ENCODE results near the gene BCO2.
"Not testable (repeated sequence)": the region's sequence is repeated elsewhere in the genome, so short reads cannot be mapped to it uniquely, and the experiment has no call there.

Gene BCO2

DNA sequence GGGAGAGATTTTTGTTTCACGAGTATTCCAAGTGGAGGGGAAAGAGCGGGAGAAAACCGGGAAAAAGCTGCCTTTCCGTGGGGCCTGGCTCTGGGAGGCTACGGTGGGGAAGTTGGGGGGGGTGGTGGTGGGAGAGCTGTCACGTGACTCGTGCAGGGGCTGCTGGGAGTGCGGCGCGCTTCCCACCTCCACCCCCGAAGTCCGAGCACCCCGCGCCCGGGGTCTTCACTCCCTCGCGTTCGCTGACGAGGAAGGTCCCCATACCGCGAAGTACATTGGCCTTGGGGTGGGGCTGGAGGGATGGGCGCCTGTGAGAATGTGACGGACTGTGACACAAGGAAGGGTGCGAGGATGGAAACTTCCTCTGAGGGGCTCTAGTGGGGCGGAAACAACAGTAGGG, 8.2 kb upstream of the BCO2 start, which contains the start of gene TEX12:
TSS of gene TEX12 (plus strand) at position 228 of the 400 bp plus-strand sequence. CDS start 1,897 bp downstream, outside the sequence.
- no peak for DNase-seq

DNA sequence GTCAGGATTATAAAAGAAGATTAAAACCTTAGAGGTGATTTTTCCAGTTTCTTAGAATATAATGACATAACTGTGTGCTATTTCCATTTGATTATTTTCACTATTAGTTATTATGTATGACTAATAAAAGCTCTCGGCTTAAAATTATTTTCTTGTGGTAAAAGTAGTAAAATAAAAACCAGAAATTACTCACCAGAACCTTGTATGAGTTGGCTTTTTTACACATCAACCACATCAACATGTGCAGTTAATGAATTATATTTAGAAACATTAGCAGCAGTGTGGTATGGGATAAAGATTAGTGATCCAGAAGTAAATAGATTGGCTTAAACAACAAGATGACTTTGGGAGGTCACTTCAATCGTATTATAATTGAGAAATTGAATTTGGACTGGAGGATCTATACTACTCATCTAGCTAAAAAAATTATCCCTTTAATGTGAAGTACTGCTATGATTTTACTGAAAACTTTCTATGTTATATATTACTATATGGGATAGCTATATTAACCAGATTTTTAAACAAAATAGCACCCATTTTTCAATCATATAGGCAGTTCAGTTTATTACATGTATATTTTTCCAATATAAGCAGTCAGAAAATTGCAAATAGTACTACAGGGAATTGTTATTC, 2.8 kb upstream of the BCO2 start:
- no peak for DNase-seq

DNA sequence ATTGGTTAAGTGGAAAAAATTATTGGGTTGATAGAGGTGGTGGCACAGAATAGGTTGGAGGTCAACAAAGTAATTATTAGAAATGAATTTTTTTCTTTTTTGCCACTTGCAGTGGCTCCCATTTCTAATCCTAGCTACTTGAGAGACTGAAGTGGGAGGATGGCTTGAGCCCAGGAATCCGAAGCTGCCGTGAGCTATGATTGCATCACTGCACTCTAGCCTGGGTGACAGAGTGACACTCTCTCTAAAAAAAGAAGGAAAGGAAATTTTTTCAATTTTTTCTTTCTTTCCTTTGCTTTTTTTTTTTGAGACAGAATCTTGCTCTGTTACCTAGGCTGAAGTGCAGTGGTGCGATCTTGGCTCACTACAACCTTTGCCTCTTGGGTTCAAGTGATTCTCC, 2.2 kb upstream of the BCO2 start:
- DNase-seq, result no peak

- DNase-seq, result no peak
Observed at GRCh38 chr11:112175599-112175952, 264 bp downstream of the BCO2 start.

GRCh38 chr11:112176077-112176476, 765 bp downstream of the BCO2 start:
- DNase-seq, result no peak

DNA sequence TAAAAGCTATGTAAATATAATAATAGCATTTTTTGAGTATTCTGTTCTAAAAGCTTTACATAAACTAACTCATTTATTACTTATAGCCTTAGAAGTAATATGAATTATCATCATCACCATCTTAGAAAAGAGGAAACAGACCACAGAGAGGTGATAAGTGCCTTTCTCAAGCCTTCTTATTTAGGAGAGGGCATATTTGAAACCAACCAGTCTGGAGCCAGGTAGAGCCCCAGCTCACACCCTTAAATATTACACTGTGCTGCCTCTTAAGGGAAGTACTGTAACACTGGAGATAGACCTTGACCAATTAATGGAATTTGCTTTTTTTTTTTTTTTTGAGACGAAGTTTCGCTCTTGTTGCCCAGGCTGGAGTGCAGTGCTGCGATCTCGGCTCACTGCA, 2.3 kb downstream of the BCO2 start:
- no peak for DNase-seq

GRCh38 chr11:112178428-112178827, 3.1 kb downstream of the BCO2 start:
- no peak for DNase-seq

DNA sequence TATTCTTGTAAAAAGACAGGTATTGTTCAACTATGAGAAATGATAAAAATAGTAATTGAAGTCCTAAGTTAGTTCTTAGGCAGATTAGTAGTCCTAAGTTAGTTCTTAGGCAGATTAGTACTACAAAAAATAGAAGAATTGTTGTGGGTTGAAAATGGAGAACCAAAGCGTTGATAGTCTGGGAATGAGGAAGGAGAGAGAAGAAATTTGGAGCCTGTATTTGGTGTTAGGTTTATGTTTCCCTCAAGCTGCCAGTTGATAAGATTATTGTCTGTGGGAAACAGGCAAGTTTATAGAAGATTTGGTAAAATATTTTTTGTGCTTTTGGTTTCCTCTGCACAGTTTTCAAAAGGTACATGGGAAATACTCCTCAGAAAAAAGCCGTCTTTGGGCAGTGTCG, 3.6 kb downstream of the BCO2 start:
- no peak for DNase-seq

GRCh38 chr11:112179601-112180000, 4.3 kb downstream of the BCO2 start:
- DNase-seq, result peak; percentile 30

DNA sequence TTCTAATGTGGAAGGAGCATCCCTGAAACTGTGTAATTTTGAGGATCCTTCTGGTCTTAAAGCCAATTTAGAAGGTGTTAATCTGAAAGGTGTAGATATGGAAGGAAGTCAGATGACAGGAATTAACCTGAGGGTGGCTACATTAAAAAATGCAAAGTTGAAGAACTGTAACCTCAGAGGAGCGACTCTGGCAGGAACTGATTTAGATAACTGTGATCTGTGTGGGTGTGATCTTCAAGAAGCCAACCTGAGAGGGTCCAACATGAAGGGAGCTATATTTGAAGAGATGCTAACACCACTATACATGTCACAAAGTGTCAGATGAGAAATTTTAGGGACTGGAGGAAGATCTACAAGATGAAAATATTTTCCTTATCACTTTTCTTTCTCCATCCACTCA, 7.6 kb downstream of the BCO2 start:
- DNase-seq, result no peak

DNA sequence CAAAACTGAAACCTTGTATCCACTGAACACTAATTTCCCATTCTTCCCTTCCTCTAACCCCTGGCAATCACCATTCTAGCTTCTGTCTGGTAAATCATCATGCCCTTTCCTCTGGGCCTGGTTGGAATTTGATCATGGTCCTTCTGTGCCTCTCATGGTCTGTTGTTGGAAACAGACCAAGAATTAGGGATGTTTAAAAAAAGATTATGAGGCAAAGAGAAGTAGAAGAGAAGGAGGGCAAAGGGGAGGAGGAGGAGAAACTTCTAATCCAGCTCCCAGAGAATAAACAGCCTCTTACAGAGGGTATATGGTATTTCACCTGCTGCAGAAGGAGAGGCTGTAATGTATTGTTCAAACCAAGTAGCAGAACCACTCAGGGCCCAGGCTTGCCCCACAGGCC, 10.6 kb downstream of the BCO2 start:
- no peak for DNase-seq

DNA sequence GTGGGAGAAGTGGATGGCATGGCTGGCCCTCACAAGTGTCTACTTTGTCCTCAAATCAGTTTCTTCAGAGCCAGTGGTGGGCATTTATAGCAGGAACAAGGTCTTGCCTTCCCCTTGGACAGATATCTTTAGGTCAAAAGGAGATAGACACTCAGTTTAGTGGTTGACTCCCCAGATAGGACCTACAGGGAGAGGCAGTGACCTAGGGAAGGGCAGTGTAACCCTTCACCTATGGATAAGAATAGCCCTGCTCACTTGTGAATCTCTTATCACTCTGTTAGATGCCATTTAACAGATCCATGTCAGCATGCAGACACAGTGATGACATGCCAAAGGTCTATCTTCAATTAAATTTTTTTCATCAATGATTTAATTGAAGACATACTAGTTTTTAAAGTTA, 11.0 kb downstream of the BCO2 start:
- no peak for DNase-seq

- not testable (repeated sequence) for DNase-seq
Observed at GRCh38 chr11:112195113-112195512, 19.8 kb downstream of the BCO2 start.

DNA sequence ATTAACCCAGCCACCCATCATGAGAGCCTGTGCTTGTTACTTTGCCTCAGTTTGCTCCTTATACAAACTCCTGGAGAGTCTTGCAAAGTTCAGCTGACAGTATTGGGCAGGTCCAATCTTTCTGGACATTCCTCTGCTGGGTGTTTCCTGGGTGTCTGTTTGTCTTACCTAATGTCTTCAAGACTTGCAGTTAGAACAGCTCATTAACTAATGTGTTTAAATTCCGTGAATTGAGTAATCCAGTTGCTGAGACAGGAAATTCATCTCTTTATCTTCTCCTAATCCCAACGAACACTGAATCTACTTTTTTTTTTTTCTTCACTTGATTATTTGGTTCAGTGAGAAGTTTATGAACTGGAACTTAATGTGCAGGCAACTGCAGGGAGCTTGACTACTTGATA, 20.6 kb downstream of the BCO2 start:
- DNase-seq, result no peak

GRCh38 chr11:112196519-112197087, 21.3 kb downstream of the BCO2 start:
- no peak for DNase-seq

DNA sequence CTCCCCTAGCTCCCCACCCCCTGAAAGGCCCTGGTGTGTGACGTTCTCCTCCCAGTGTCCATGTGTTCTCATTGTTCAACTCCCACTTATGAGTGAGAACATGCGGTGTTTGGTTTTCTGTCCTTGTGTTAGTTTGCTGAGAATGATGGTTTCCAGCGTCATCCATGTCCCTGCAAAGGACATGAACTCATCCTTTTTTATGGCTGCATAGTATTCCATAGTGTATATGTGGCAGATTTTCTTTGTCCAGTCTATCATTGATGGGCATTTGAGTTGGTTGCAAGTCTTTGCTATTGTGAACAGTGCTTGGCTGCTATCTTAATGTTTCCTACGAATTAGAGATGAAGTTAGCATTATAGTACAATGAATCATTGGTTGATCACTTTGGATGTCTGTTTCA, 23.8 kb downstream of the BCO2 start:
- not testable (repeated sequence) for DNase-seq

DNA sequence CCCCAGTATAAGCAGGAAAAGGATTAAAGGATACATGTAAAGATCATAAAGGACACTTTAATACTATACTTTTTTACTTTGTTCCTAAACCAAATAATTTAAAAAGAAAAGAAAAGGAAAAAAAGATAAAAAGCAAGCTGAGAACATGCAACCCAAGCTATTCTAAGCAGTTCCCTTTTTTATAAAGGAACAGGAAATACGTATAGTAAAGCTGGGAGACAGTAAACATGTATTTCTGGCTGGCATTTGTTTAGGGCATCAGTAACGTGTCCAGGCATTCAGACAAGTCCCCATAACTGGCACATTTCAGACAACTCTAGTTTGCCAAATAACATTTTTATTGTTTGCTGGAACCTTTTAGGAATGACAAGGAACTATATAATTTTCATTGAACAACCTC, 24.9 kb downstream of the BCO2 start:
- no peak for DNase-seq

DNA sequence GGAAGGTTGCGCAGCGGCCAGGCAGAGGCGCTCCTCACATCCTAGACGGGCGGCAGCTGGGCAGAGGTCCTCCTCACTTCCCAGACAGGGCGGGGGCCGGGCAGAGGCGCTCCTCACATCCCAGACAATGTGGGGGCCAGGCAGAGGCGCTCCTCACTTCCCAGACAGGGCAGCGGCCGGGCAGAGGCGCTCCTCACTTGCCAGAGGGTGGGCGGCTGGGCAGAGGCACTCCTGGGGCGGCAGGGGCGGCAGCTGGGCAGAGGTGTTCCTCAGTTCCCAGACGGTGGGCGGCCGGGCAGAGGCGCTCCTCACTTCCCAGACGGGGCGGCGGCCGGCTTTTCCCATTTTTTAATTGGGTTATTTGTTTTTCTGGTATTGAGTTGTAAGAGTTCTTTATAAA, 30.8 kb downstream of the BCO2 start:
- no peak for DNase-seq

DNA sequence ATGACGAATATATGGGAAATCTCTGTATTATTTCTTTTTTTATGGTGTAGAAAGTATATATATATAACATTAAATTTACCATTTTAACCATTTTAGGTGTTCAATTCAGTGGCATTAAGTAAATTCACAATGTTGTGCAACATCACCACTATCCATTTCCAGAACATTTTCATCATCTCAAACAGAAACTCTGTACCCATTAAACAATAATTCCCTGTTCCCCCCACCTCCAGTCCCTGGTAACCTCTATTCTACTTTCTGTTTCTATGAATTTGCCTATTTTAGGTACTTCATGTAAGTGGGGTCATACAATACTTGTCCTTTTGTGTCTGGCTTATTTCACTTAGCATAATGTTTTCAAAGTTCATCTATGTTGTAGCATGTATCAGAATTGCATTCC, 35.6 kb downstream of the BCO2 start:
- no peak for DNase-seq

DNA sequence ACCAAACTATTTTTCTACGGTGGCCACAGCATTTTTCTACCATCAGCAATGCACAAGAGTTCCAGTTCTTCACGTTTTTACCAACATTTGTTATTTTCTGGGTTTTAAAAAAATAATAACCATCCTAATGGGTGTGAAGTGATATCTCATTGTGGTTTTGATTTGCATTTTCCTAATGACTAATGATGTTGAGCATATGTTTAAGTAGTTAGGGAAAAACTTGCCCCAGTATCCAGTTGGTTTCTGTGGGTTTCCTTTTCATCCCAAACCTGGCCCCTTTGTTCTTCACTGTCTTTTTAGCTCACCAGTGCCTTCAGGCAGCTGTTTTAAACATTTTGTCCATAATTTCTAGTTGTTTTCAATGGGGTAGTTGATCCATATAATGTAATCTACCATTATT, 36.2 kb downstream of the BCO2 start:
- no peak for DNase-seq

- DNase-seq, result no peak
Observed at GRCh38 chr11:112212290-112212689, 37.0 kb downstream of the BCO2 start.

DNA sequence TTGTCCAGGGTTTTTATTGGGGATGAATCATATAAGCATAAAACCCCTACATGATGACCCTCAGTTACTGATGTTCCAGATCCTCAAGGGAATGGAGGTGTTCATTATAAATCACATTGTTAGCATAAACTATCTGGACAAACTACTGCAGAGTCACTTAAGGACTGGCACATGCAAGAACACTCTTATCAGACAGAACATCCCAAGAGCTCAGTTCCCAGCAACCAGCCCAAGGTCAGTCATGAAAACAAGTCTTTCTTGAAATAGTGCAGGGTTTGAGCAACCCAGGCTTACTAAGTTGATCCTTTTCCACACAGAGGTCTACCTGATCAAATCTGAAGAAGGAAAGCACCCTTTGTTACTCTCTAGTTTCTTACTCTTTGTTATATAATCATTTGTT, 37.4 kb downstream of the BCO2 start:
- DNase-seq, result no peak

DNA sequence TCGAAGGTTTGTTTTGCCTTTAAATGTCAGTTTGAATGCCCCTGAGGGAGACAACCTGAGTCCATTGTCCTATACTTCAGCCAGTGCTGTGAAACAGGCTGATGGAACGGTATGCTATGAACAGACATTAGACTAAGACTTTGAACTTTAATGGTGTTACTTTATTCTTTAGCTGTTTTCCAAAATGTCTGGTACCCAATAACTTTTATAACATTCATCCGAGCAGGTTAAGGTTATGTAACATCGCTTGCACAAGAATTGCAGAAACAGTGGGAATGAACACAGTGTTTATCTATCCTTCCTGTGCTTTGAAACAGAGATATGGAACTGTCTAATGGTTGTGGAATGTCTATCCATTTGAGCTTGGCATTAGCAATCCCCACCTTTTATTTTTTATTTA, 38.4 kb downstream of the BCO2 start:
- no peak for DNase-seq

DNA sequence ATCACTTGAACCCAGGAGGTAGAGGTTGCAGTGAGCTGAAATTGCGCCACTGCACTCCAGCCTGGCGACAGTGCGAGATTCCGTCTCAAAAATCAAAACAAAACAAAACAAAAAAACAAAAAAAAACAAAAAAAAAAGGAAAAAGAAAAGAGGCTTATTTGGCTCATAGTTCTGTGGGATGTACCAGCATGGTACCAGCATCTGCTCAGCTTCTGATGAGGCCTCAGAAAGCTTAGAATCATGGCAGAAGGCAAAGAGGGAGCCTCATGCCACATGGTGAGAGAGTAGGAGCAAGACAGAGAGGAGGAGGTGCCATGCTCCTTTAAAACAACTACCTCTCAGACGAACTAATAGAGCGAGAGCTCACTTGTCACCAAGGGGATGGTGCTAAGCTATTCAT, 40.3 kb downstream of the BCO2 start:
- DNase-seq, result no peak

GRCh38 chr11:112216561-112217105, 41.3 kb downstream of the BCO2 start:
- no peak for DNase-seq
